Naive thymus-derived CD4-positive, alpha-beta T cell (primary cell): ENCODE results near the gene DAB2. TPM values are rescaled to one million over a fixed set of nuclear protein-coding genes. Genes with fewer than 3 reads are reported as not detected.
"Not testable (repeated sequence)": the region's sequence is repeated elsewhere in the genome, so short reads cannot be mapped to it uniquely, and the experiment has no call there.

Experiments used
- ATAC-seq: fragments of 150-1000 bp; cut with Tn5 transposase; 2 replicates; pipeline ENCODE4 v1.10.0; 2021; ENCODE audit warnings: mild to moderate bottlenecking, moderate library complexity
- CTCF ChIA-PET: fragments of 350-600 bp; sonication (Branson Sonifier 250); formaldehyde crosslinking; loops from one replicate; lab custom pipeline; 2021; ENCODE audit warnings: antibody characterized with exemption; lab: Charles Lee
- POLR2A ChIA-PET: fragments of 350-600 bp; sonication (Branson Sonifier 250); formaldehyde crosslinking; loops from one replicate; lab custom pipeline; 2021; ENCODE audit warnings: antibody characterized with exemption, inconsistent platforms; lab: Charles Lee
- DNase-seq, 9 donors: peaks; one replicate each; pipeline versions ENCODE4 v3.0.0 to v3.0.0-alpha.2; 2020 to 2022; ENCODE audit warnings: mixed read lengths in 1 of 9
- H3K27ac ChIP-seq: one replicate; pipeline ENCODE4 v1.7.0; 2013; ENCODE audit warnings: mild to moderate bottlenecking, low read depth, low read length, moderate library complexity
- H3K27me3 ChIP-seq, 2 donors: one replicate each; pipeline ENCODE4 v1.7.0; 2013; ENCODE audit warnings: low read length in 2 of 2, mild to moderate bottlenecking in 2 of 2, moderate library complexity in 2 of 2; ENCODE audit not compliant: control insufficient read depth in 2 of 2, insufficient read depth in 2 of 2
- H3K36me3 ChIP-seq, 3 experiments: 1 replicate in 2 of 3; 2 replicates in 1 of 3; pipeline ENCODE4 v1.7.0; 2013; ENCODE audit warnings: low read length in 3 of 3, mild to moderate bottlenecking in 3 of 3, moderate library complexity in 1 of 3; ENCODE audit not compliant: insufficient read depth in 3 of 3, control insufficient read depth in 2 of 3
- H3K4me1 ChIP-seq, 2 donors: one replicate each; pipeline ENCODE4 v1.7.0; 2013; ENCODE audit warnings: low read length in 2 of 2, mild to moderate bottlenecking in 2 of 2, moderate library complexity in 1 of 2; ENCODE audit not compliant: control insufficient read depth in 2 of 2, insufficient read depth in 2 of 2
- H3K4me3 ChIP-seq: 2 replicates; pipeline ENCODE4 v1.7.0; 2013; ENCODE audit warnings: mild to moderate bottlenecking, low read length
- H3K9me3 ChIP-seq, 3 experiments: 1 replicate in 2 of 3; 2 replicates in 1 of 3; pipeline ENCODE4 v1.7.0; 2013; ENCODE audit warnings: low read length in 3 of 3; ENCODE audit not compliant: control insufficient read depth in 2 of 3
- H3K27ac Mint-ChIP-seq, 9 donors: one replicate each; pipeline ENCODE4 v1.8.0; 2020 to 2022; ENCODE audit warnings: mixed read lengths in 9 of 9, mild to moderate bottlenecking in 8 of 9, moderate library complexity in 5 of 9, inconsistent platforms in 2 of 9
- H3K27me3 Mint-ChIP-seq, 5 donors: one replicate each; pipeline ENCODE4 v1.8.0; 2021 to 2022; ENCODE audit warnings: mixed read lengths in 5 of 5, mild to moderate bottlenecking in 1 of 5
- H3K36me3 Mint-ChIP-seq, 5 donors: one replicate each; pipeline ENCODE4 v1.8.0; 2020 to 2022; ENCODE audit warnings: mixed read lengths in 5 of 5, mild to moderate bottlenecking in 3 of 5, inconsistent platforms in 1 of 5
- H3K4me1 Mint-ChIP-seq, 7 donors: one replicate each; pipeline ENCODE4 v1.8.0; 2020 to 2022; ENCODE audit warnings: mixed read lengths in 7 of 7, mild to moderate bottlenecking in 3 of 7, inconsistent platforms in 1 of 7
- H3K4me3 Mint-ChIP-seq, 10 donors: one replicate each; pipeline ENCODE4 v1.8.0; 2020 to 2022; ENCODE audit warnings: mild to moderate bottlenecking in 10 of 10, mixed read lengths in 10 of 10, moderate library complexity in 6 of 10, inconsistent platforms in 2 of 10
- H3K9me3 Mint-ChIP-seq, 11 donors: one replicate each; pipeline ENCODE4 v1.8.0; 2020 to 2022; ENCODE audit warnings: mixed read lengths in 11 of 11, mild to moderate bottlenecking in 4 of 11, inconsistent platforms in 1 of 11, moderate library complexity in 1 of 11
- intact Hi-C, 2 donors: fragments of 100-400 bp; cut with micrococcal nuclease; formaldehyde crosslinking; loops; one replicate each; pipeline ENCODE4 v1.15.1; 2023
- polyA plus RNA-seq, 2 donors: library from polyadenylated mRNA; unstranded; fragments of 300-500 nt; fragmentation: Illumina TruSeq; gene quantifications; one replicate each; pipeline ENCODE4 v1.2.3, GENCODE V29; 2021
- total RNA-seq, 6 experiments: library from RNA in 5 of 6; stranded (reverse) in 5 of 6; gene quantifications; 1 replicate in 5 of 6; 2 replicates in 1 of 6; pipeline ENCODE4 v1.2.3 and lab custom pipeline; 2021 to 2026

The DAB2 gene
- total and polyA plus RNA-seq, 7 experiments from 2014 or later = 1.0 to 6.3 (median 5.8) TPM; not detected in 3

- H3K4me3 Mint-ChIP-seq = no peak overlapping the region
- Histone ChIP-seq H3K36me3 (no peaks in the 10 kb centered on the region), H3K4me3 (no peak overlapping the region), H3K27ac (no peak overlapping the region), H3K4me1 (no peaks in the 10 kb centered on the region), H3K27me3 (no peaks in the 10 kb centered on the region), H3K9me3 (peaks cover 0 to 14% (median 0%) of the 10 kb centered on the region in 3 experiments)
- peaks cover 11 to 62% (median 24%) of the 10 kb centered on the region in 11 donors for H3K9me3 Mint-ChIP-seq
- peaks cover 0 to 11% (median 8%) of the 10 kb centered on the region in 5 donors for H3K27me3 Mint-ChIP-seq
- H3K36me3 Mint-ChIP-seq = peaks cover 0 to 11% (median 5%) of the 10 kb centered on the region in 5 donors
- H3K4me1 Mint-ChIP-seq = no peaks in the 10 kb centered on the region
- ATAC-seq (no peak), DNase-seq (no peak)
- H3K27ac Mint-ChIP-seq = no peak overlapping the region
- POLR2A ChIA-PET = no interaction called here
- intact Hi-C loops = no loop called here
- CTCF ChIA-PET = interaction anchor here (0.6 kb wide), 1 partner anchor 234 kb away, joined by 4 read pairs; no protein-coding TSS in a partner anchor
These were observed 75.3 kb downstream of the DAB2 start for GRCh38 chr5:39349484-39349883.

GRCh38 chr5:39342460-39342859 lies 82.3 kb downstream of the DAB2 start:
- no peaks in the 10 kb centered on the region for H3K4me1 Mint-ChIP-seq
- H3K9me3 ChIP-seq = no peaks in the 10 kb centered on the region
- no peaks in the 10 kb centered on the region for H3K27me3 ChIP-seq
- no peak overlapping the region for H3K27ac Mint-ChIP-seq
- CTCF ChIA-PET = no interaction called here
- POLR2A ChIA-PET = no interaction called here
- H3K36me3 Mint-ChIP-seq = no peaks in the 10 kb centered on the region
- H3K9me3 Mint-ChIP-seq = peaks cover 0 to 27% (median 9%) of the 10 kb centered on the region in 11 donors
- H3K27ac ChIP-seq = no peak overlapping the region
- H3K27me3 Mint-ChIP-seq = peaks cover 9 to 29% (median 20%) of the 10 kb centered on the region in 5 donors
- DNase-seq (no peak), ATAC-seq (no peak)
- no peaks in the 10 kb centered on the region for H3K4me1 ChIP-seq
- intact Hi-C loops = no loop called here
- H3K4me3 ChIP-seq = no peak overlapping the region
- H3K4me3 Mint-ChIP-seq = no peak overlapping the region
- no peaks in the 10 kb centered on the region for H3K36me3 ChIP-seq

- no peaks in the 10 kb centered on the region for H3K36me3 ChIP-seq
- Mint-ChIP-seq H3K27me3 (peaks cover 9 to 29% (median 20%) of the 10 kb centered on the region in 5 donors), H3K27ac (peak overlapping the region in 1 of 9 donors; percentile 68), H3K9me3 (peaks cover 0 to 23% (median 7%) of the 10 kb centered on the region in 11 donors), H3K4me3 (no peak overlapping the region), H3K4me1 (no peaks in the 10 kb centered on the region), H3K36me3 (no peaks in the 10 kb centered on the region)
- ChIA-PET POLR2A (no interaction called here), CTCF (no interaction called here)
- H3K9me3 ChIP-seq = no peaks in the 10 kb centered on the region
- no peak for DNase-seq
- no peaks in the 10 kb centered on the region for H3K27me3 ChIP-seq
- no peak overlapping the region for H3K27ac ChIP-seq
- H3K4me3 ChIP-seq = no peak overlapping the region
- no peaks in the 10 kb centered on the region for H3K4me1 ChIP-seq
- intact Hi-C loops = no loop called here
- ATAC-seq = no peak
These were observed 82.9 kb downstream of the DAB2 start for GRCh38 chr5:39341896-39342295.

- Histone ChIP-seq H3K4me3 (no peak overlapping the region), H3K36me3 (no peaks in the 10 kb centered on the region), H3K4me1 (no peaks in the 10 kb centered on the region), H3K27me3 (no peaks in the 10 kb centered on the region), H3K9me3 (no peaks in the 10 kb centered on the region), H3K27ac (no peak overlapping the region)
- DNase-seq (no peak), ATAC-seq (no peak)
- Mint-ChIP-seq H3K9me3 (peaks cover 0 to 20% (median 7%) of the 10 kb centered on the region in 11 donors), H3K36me3 (peaks cover 0 to under 1% (median 0%) of the 10 kb centered on the region in 5 donors), H3K27ac (no peak overlapping the region), H3K4me3 (no peak overlapping the region), H3K4me1 (no peaks in the 10 kb centered on the region), H3K27me3 (peaks cover 9 to 29% (median 20%) of the 10 kb centered on the region in 5 donors)
- POLR2A ChIA-PET = no interaction called here
- CTCF ChIA-PET = no interaction called here
- intact Hi-C loops = no loop called here
These were observed 84.3 kb downstream of the DAB2 start for GRCh38 chr5:39340506-39340905.

- H3K4me1 ChIP-seq = no peaks in the 10 kb centered on the region
- no peaks in the 10 kb centered on the region for H3K36me3 ChIP-seq
- ChIA-PET CTCF (no interaction called here), POLR2A (no interaction called here)
- peaks cover 0 to 7% (median 0%) of the 10 kb centered on the region in 11 donors for H3K9me3 Mint-ChIP-seq
- ATAC-seq = no peak
- H3K27ac Mint-ChIP-seq = no peak overlapping the region
- H3K36me3 Mint-ChIP-seq = peaks cover 0 to 9% (median 0%) of the 10 kb centered on the region in 5 donors
- H3K9me3 ChIP-seq = no peaks in the 10 kb centered on the region
- intact Hi-C loops = no loop called here
- peaks cover 0 to 11% (median 10%) of the 10 kb centered on the region in 5 donors for H3K27me3 Mint-ChIP-seq
- H3K27me3 ChIP-seq = no peaks in the 10 kb centered on the region
- H3K27ac ChIP-seq = no peak overlapping the region
- H3K4me3 Mint-ChIP-seq = no peak overlapping the region
- no peak overlapping the region for H3K4me3 ChIP-seq
- no peaks in the 10 kb centered on the region for H3K4me1 Mint-ChIP-seq
- DNase-seq = no peak
These were observed 87.4 kb downstream of the DAB2 start for GRCh38 chr5:39337252-39337915.

GRCh38 chr5:39334296-39334695 lies 90.5 kb downstream of the DAB2 start:
- H3K4me3 ChIP-seq, H3K9me3 ChIP-seq, H3K36me3 Mint-ChIP-seq, H3K27me3 Mint-ChIP-seq, H3K27ac Mint-ChIP-seq, POLR2A ChIA-PET, H3K4me1 Mint-ChIP-seq, CTCF ChIA-PET, ATAC-seq, DNase-seq, H3K9me3 Mint-ChIP-seq, H3K4me1 ChIP-seq, H3K36me3 ChIP-seq, H3K4me3 Mint-ChIP-seq, intact Hi-C loops, H3K27ac ChIP-seq, H3K27me3 ChIP-seq: not testable (repeated sequence)

GRCh38 chr5:39333104-39333503 lies 91.7 kb downstream of the DAB2 start:
- peaks cover 0 to 6% (median 0%) of the 10 kb centered on the region in 11 donors for H3K9me3 Mint-ChIP-seq
- Histone ChIP-seq H3K27me3 (no peaks in the 10 kb centered on the region), H3K27ac (no peak overlapping the region), H3K4me1 (no peaks in the 10 kb centered on the region), H3K4me3 (no peak overlapping the region), H3K9me3 (no peaks in the 10 kb centered on the region), H3K36me3 (no peaks in the 10 kb centered on the region)
- no peak for DNase-seq
- H3K4me3 Mint-ChIP-seq = no peak overlapping the region
- CTCF ChIA-PET = no interaction called here
- no peak for ATAC-seq
- intact Hi-C loops = no loop called here
- POLR2A ChIA-PET = no interaction called here
- no peak overlapping the region for H3K27ac Mint-ChIP-seq
- H3K36me3 Mint-ChIP-seq = peaks cover 0 to 9% (median 0%) of the 10 kb centered on the region in 5 donors
- H3K27me3 Mint-ChIP-seq = no peaks in the 10 kb centered on the region
- no peaks in the 10 kb centered on the region for H3K4me1 Mint-ChIP-seq
